GM03348 (cell line): ENCODE measurements around the gene NDRG2.
"Not testable (repeated sequence)": the region's sequence is repeated elsewhere in the genome, so short reads cannot be mapped to it uniquely, and the experiment has no call there.

ENCODE experiments used
- DNase-seq: peaks from one replicate; pipeline ENCODE4 v3.0.0; 2012; ENCODE audit warnings: low spot score

NDRG2 gene

DNA sequence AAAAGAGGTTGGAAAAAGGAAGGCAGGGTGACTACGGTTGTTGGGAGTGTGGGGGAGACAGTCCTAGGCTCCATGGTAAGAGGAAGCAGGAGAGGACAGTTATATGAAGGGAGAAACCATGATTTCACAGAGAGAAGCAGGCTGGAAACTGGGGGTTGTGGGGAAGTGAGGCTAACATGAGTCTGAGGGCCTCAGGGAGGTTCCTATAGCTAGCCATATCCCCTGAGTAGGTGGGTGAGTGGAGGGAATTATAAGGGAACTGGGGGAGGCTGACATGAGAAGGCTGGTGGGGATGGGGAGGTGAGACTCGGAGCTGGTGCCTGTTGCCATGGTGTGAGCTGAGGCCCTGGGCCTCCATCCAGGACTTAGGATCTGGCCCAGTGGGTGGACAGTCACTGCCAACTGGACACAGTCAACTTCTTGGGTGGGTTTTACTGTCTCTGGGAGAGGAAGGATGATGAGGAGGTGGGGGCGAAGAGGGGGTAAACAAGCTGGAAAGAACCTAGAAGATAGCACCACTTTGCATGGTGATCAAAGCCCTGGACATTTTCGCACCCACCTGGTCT, 8.4 kb upstream of the NDRG2 start:
- DNase-seq: no peak

DNA sequence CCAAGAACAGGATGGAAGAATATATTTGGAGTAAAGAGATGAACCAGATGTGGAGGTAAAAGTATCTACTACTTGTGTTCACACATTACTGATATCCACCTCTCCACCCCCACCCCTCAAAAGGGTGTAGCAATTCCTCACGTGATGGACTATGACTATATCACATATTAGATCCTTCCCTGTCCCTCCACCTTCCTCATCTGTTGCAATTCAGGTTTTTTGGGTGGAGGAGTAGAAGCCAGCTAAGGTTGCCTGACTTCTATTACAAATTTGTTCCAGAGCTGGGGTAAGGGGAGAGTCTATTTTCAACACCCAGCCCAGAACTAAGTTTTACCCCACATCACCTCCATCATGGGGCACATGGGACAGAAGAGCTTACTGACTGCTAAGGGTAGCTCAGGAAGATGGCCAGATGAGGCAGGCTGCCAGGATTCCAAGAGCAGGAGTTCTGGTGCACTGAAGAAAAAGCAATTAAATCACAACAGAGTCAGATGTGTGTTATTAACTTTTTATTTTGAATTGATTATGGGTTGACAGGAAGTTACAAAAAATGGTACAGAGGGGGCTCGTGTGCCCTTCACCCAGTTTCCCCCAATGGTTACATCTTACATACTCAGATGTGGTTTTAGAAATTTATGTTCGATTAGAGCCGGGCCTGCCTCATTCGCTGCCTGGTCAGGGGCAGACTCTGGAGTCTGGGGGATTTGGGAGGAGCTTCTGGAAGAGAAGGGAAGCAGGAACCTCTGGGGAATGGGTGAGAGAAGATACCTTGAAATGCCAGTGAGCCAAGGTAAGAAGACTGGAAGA, 7.7 kb upstream of the NDRG2 start:
- no peak for DNase-seq

DNA sequence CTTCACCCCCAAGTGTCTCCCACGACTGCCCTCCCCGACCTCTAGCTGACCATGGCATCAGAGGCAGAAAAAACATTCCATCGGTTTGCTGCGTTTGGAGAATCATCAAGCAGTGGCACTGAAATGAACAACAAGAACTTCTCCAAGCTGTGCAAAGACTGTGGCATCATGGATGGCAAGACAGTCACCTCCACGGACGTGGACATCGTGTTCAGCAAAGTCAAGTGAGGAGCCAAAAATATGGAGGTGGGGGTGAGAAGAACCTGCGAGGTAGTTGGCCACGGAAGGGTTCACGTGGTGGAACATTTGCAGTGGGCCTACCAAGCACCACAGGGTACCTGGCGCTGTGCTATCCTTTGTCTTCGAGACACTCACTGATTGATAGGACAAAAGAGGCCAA, 5.7 kb upstream of the NDRG2 start:
- no peak for DNase-seq

DNA sequence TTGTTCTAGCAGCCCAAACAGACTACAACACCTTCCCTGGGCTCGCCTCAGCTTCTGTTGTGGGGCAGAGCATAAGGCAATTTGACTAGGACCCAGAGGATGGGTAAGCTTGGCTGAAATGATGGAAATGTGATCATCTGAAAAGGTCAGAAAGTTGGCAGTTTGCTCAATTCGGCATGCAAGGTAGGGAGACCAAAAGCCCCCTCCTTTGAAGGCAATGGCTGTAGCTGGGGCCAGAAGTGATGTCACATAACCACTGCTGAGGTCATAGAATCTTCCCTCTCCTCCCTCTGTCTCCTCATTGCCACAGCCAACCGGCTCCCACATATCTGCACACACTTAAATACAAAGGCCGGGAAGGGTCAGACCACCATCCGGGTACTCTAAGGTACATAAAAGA, 5.1 kb upstream of the NDRG2 start, which contains the start of gene TPPP2:
TSS of gene TPPP2 (plus strand) at position 301 of the 400 bp plus-strand sequence. CDS start 365 bp downstream, outside the sequence.
- no peak for DNase-seq

DNA sequence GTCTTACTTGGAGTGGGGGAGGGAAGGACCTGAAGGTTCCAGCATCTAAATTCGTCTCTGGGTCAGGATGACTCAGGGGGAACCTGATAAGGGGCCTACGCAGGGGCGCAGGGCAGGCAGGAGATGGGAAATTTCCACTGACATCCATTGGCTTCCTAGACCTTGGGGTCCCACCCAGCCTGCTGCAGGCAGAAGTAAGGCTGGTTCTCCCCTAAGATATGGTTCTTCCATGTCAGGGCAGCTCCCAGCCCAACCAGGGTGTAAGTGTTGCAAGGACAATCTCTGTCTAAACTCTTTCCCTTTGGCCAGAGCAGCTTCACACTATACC, 2.1 kb upstream of the NDRG2 start:
- DNase-seq: no peak

DNA sequence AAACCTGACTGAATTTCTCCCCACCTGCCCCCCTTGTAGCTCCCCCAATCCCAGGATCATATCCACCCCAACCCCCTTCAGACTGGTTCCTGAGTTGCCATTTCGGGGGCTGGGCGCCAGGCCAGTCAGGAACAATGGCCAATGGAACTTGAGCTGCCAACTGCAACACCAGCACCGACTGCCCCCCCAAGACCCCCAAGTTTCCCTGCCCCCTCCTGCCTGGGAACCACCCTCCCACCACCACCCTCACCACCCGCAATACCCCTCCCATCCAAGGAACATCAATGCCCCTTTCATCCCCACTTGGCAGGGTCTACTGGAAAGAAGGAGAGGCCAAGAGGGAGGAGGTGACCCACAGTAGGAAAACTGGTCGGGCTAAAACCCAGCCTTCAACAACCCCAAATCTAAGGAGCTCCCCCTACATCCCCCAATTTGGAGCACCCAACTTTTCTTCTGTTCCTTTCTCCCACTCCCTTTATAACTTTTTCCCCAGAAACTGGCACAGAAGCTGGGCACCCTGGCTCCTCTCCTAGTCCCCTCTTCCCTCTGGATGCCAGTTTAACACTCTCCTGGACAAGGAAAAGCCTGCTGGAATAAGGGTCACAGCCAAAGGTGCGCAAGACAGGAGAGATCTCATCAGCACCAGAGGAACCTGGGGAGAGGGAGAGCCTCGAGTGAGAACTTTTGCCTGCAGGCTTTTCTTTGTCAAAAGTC, 1.6 kb upstream of the NDRG2 start:
- no peak for DNase-seq

DNA sequence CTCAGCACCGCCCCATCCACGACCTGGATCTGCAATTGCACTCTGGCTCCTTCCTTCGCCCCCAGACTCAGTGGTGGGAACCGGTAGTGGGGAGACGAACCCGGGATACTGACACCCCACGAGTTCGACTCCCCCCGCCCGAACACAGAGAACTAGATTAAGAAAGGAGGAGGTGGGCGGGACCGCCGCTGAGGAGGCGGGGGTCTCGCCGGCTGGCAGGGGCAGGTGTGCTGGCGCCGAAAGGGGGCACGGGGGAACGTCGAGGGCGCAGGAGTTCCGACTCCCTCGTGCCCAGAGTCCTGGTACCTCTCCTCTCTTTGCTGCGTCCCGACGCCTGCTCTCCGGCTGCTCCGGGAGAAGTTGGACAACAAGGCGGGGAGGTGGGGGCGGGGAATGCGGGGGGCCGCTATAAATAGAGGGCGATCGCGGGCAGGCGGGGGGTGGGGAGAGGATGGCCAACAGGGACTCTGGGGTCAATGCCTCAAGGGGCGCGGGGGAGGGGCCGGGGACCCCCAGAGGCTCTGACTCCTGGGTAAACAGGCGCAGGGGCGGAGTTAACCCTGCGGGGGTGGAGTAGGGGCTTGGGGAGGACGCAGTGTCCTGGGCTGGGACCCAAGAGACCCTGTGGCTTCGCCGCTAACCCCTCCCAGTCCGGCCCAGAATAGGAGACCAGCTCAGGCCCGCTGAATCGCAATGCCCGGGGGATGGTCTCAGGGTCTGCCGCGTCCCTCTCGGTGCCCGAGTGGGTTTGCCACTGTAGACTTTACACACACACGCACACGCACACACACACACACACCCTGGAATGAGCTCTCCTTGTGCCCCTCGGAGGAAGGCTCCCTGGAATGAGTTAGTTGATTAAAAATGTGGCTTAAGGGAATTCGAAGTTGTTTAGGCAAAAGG, 761 bp upstream of the NDRG2 start:
- no peak for DNase-seq

DNA sequence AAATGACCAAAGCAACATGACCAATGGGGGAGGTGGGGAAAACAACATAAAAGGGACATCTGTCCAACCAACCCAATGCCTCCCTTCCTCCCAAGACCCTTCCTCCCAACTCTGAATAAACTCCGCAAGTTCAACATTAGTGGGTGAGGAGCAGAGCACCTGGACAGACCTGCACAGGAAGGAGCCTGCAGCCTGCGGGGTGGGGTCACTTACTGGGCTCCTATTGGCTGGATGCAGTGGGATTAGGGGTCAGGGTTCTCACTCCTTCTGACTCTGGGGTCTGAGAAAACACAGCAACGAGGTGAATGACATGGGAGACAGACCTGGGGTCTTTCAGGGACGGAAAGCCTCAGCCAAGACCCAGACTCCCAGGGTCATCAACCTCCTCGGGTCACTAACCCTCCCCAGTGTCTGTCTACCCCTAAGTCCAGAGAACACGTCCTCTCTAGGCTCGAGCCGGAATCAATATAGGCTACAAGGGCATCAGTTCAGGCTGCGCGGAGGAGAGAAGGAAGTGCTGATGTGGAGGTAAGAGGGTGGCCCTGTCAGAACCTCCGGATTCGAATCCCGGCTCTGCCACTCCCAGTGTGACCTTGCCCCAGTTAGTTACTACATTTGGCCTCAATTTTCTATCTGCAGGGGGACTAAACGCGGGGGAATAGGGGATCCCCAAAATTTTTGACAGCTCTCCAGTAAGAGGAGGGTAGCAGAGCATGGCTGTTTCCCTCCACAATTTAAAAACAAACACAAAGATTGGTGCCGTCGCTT, 860 bp downstream of the NDRG2 start:
- DNase-seq: no peak

DNA sequence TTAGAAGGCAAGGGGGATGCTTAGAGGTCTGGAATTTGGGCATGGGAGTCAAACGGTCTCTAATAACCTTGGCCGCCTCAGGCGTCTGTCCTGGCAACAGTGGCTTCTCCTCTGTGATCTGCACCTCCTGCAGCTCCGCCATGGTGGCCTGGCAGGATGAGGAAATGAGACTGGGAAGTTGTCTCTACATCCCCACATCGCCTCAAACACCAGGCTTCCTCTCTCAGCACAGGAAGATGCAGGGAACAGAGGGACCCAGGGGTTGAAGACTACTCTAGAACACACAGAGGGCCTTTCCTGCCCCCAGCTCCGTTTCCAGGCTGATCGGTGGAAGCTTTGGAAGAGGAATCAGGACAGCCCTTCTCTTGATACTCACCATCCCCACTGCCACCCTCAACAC, 1.7 kb downstream of the NDRG2 start:
- no peak for DNase-seq

DNA sequence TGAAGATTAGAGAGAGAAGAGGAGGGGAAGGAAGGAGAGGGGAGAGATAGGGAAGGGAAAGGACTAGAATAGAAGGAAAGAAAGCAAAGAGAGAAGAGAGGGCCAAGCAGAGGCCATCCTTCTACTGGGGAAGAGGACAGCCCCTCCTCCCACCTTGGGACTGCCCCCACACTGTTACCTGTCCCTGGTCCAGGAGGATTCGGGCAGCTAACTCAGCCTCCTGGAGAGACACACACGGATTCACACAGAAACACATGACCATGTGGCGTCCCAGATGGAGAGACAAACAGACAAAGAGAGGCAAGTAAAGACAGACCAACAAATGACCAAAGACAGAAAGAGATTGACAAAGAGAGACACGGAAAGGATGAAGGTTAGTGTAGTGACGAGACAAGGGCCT, 2.2 kb downstream of the NDRG2 start:
- DNase-seq: no peak

DNA sequence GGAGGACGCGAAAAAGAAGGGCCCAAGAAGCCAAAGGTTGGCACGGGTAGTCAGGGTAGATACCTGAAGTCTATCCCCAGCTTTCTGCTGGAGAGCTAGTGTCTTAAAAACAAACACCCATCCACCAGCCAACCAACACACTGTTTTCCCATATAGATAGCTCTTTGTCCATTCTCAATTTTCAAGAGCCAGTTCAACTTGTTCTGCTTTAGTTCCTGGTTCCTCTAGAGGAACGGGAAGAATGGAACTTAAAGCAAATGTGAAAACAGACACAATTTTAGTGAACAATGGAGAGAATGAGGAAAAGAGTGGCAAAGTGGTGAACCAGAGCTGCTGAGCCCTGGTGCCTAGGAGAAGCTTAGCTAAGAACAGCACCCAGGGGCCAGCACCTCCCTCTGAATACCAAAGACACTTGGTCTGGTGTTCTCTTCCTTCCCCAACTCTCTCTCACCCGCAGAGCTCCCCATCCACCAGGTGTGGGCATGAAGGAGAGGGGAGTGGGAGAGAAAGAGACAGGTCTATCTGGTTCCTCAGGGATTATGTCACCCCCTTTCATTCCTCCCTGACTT, 3.8 kb downstream of the NDRG2 start:
- no peak for DNase-seq

DNA sequence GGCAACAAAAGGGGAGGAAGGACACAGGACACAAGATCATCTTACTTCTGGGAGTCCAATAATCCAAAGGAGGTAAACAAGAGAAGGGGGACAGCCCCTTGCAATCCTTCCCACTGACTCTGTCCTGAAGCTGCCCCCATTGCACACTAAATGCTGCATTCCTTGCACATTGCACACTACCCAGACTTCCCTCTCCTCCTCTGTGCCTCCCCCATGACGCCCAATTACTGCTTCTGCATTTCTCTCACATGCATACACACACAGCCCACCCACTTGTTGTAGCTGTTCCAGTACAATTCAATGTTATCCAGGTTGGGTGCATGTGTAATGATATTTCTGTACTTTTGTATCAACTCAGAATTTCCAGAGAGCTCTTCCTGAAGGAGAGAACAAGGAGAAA, 5.5 kb downstream of the NDRG2 start:
- DNase-seq: no peak

DNA sequence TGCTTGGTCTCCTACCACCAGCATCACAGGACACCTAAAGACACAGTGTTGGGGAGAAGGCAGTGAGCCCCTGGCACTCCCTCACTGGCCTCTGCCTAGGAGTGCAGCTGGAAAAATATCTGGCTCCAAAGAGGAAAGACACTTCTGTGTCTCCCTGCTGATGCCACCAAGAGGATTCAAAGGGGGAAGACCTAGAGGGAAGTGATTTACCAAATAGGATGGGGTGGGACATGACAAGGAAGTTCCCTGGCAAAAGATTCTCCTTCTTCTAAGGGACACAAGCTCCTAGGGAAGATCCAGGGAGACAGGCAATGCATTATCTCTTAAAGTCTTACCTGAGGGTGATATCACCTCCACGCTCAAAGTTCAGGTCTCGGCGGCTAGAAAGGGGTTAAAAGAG, 6.1 kb downstream of the NDRG2 start:
- no peak for DNase-seq

DNA sequence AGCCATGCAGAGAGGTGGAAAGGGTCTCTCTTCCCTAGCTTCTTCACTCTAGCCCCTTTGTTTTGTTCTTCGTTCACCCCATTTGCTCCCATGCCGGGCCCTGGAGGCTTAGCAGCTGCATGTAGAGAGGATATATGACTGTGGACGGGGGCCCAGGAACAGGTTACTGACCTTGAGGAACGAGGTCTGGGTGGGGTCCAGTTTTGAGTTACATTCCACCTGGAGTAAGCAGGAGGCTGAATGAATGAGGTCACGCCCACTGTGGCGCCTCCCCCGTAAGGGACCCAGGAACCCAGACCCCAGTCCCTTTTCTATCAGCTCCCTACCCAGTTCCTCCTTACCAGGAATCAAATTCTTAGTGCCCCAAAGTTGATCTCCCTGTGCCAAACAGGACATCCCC, 6.6 kb downstream of the NDRG2 start:
- no peak for DNase-seq

DNA sequence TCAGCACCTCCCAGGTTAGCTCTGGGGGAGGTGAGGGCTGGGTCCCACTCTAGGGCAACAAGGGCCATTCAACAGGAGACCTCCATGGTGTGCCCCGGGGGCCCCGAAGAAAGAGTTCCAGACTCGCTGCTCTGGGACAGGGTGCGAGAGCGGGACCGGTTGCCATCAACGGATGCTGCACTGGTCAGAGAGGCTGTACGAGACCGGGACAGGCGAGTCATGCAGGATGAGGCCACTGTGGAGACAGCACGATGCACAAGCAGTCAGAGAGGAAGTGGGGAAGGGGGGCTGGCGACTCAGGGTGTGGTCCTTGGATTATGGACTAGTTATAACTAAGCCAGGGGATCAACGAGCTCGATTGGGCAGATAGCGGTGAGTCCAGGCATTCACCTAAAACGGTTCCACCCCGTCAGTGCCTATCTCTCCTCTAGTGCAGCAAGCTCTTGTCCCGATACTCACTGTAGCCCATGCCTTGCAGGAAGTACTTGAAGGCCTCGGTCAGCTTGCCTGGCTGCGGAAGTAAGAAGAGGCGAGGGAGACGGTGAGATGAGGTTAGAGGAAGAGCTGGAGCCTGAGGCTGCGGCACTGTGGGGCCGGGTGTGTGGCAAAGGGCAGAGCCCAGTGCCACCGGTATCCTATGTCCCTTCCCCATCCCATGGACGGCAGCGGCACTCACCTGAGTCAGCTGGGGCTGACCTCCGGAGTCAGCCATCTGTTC, 7.2 kb downstream of the NDRG2 start:
- DNase-seq: no peak

DNA sequence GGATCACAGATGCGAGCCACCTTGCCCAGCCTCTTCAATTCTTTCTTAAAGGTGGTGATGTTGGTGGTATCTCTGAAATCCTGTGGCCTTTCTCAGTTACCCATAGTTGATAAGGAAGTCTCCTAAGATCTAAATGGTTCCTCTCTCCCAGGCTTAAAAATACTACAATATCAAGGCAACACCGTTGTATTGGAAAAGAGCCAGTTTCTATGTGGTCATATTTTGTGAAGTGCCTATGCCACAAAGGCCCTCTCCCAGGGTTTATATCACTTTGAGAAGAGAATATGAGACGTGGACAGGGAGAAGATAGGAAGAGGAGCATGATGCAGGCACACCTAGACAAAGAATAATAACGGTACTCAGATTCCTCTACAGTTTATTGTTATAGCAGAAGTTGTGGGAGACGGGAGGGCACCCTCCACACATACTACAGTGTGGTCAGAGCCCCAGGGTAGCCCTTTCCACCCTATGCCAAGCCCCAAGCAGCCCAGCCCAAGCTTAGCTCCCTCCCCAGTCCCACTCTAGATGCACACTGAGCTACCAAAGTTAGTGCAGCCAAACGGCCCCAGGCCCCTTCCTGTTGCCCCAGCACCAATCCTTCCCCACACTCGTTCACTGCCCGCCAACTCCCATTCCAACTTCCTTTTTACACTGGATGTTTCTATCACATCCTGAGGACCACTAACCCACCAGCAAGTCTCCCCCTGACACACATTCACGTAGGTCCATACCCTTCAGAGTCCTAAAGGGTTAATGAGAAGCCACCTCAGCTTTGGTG, 8.3 kb downstream of the NDRG2 start:
- no peak for DNase-seq

DNA sequence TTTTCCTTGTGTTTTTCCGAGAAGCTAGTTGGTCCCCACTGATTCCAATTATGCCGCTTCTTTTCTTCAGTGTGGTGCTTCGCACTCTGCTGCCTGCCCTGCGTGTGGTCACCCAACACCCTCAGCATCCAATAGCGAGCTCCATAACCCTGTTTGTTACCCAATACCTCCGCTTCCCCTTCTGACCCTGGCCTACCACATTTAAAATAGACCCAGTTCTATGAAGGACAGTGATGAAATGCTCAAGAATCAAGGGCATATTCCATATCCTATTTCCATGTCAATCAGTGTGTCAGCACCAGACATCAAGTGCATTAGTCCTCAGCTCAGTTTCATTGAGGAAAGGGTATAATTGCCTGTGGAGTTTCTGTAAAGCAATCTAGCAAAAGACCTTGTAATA, 9.5 kb downstream of the NDRG2 start:
- no peak for DNase-seq

DNA sequence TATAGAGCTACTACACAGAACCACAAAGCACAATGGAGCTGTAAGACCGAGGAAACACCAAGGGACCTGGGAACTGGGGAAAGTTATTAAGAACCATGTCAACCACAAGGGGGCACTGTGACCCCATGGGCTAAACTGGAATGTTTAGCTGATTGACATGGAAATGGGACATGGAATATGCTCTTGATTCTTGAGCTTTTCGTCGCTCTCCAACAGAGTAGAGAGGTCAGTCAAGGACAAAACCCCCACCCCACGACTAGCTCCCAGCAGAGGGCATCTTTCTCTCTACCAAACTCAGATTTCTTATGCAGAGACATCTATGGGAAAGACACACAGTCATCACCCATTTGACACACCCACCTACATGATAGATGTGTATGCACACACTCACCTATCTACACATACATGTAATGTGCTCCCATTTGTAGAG, 10.1 kb downstream of the NDRG2 start:
- DNase-seq: peak; percentile 82

DNA sequence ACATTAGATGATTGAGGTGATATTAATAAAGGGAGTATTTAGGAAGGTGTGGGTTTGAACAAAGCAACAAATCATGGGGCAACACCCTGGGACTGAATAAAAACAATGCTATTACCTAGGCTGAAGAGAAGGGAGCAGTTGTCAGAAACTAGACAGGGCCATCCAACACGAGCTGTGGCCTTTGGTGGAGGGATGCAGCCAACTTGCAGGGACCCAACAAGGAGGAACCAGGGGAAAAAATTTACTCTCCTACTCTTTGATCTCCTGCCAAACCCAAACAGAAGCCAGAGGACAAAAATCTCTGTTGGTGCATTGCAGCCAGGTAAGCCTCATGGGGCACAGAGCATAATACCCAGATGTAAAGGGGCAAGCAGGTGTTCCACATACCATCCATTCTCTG, 13.7 kb downstream of the NDRG2 start:
- no peak for DNase-seq

DNA sequence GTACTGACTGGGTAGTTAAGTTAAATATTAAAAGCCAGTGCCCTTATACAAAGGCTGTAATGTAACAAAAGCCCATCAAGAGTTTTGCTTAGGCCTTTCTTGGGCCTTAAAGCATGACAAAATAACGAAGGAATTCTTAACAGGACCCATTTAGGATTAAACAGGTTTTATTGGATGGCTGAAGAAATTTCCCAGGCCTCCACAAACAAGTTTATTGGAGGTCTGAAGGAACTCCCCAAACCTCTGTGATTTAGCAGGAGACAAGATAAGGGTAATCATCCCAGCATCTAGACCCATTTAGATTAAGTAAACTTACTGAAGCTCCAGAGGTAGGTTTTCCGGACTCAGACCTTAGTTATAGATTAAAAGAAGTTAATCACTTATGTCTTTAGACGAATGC, 15.1 kb downstream of the NDRG2 start:
- DNase-seq: not testable (repeated sequence)
